Tibial nerve (tissue), 4 donors: ENCODE data around the gene ACTR1B. TPM values are rescaled to one million over a fixed set of nuclear protein-coding genes. Genes with fewer than 3 reads are reported as not detected.
"Not testable (repeated sequence)": the region's sequence is repeated elsewhere in the genome, so short reads cannot be mapped to it uniquely, and the experiment has no call there.

Experiments
- DNase-seq, 2 donors: peaks; one replicate each; pipeline ENCODE4 v3.0.0-alpha.2; 2019; ENCODE audit warnings: low spot score in 2 of 2
- H3K27ac ChIP-seq, 4 donors: fragments of 200-600 bp; sonication (generic) in 3 of 4; one replicate each; pipeline ENCODE4 v1.5.1; 2017 to 2019; ENCODE audit warnings: mild to moderate bottlenecking in 1 of 4
- H3K27me3 ChIP-seq, 2 donors: fragments of 200-600 bp; sonication (generic) in 1 of 2; one replicate each; pipeline versions ENCODE4 v1.5.1 to v1.6.0; 2017 to 2019
- H3K36me3 ChIP-seq, 3 donors: fragments of 200-600 bp; sonication (generic); one replicate each; pipeline ENCODE4 v1.5.1; 2018 to 2019
- H3K4me1 ChIP-seq, 4 donors: fragments of 200-600 bp; sonication (generic) in 3 of 4; one replicate each; pipeline ENCODE4 v1.5.1; 2017 to 2019
- H3K4me3 ChIP-seq, 4 donors: fragments of 200-600 bp; sonication (generic) in 3 of 4; one replicate each; pipeline ENCODE4 v1.5.1; 2017 to 2019; ENCODE audit warnings: mild to moderate bottlenecking in 1 of 4, moderate library complexity in 1 of 4
- H3K9me3 ChIP-seq, 4 donors: fragments of 200-600 bp; sonication (generic) in 3 of 4; one replicate each; pipeline ENCODE4 v1.5.1; 2017 to 2019
- EP300 ChIP-seq, 2 donors: sonication (generic); formaldehyde crosslinking; IDR thresholded peaks; one replicate each; pipeline ENCODE4 v1.6.1; 2017; ENCODE audit warnings: antibody characterized with exemption in 2 of 2, mild to moderate bottlenecking in 1 of 2
- POLR2A ChIP-seq, 2 donors: fragments of 450-650 bp; IDR thresholded peaks; one replicate each; pipeline ENCODE4 v1.6.1; 2017; ENCODE audit warnings: antibody characterized with exemption in 2 of 2, mild to moderate bottlenecking in 2 of 2, moderate library complexity in 2 of 2
- WGBS, 2 donors: methylation state at CpG; one replicate each; pipeline ENCODE4 v1.1.5; 2018; 5-methylcytosine and 5-hydroxymethylcytosine counted together
- total RNA-seq, 4 donors: library from RNA; depleted of rRNA; stranded (reverse); fragments of >200 nt; gene quantifications; one replicate each; pipeline ENCODE4 v1.1.0, GENCODE V29; 2016
- TF ChIP-seq, protein P1 (sequence below), 5 experiments: fragments of 200-600 bp in 3 of 5; fragments of 450-650 bp in 2 of 5; sonication (generic) in 3 of 5; IDR thresholded peaks; one replicate each; pipeline ENCODE4 v1.5.1; 2016 to 2019; ENCODE audit warnings: antibody characterized with exemption in 5 of 5, mild to moderate bottlenecking in 3 of 5, moderate library complexity in 2 of 5

The ACTR1B gene
- total RNA-seq, 4 donors from 2014 or later, result 65.1 to 109 (median 85.5) TPM

DNA sequence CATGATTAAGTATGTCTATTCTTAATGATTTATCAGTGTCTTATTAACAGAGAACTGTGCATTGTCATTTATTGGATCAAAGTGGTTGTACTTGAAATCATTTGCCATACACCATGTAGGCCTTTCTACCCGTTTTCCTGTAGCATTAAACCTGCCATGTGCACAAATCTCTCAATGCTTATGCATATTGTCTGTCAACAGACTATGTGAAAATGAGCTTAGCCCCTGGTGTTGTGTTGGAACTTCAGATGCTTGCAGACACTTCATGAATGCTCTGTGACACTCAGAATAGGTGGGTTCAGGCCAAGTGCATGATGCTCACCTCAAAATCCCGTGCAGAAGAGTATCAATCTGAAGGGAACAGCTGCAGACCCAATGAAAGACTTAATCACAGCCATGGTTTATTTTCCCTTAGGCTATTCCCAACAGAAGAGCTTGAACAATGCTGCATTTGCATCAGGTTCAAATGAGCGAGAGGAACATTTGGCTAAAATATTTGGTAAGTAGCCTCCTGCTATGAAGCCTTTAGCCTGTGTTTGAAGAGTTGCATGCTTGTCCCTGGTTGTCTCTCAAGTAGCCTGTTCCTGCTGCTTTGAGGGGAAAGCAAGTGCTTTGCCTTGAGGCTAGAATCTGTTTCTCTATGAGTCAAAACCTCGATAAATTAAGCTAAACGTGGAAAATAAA lies 11.7 kb upstream of the ACTR1B start:
- H3K36me3 ChIP-seq, result no peaks in the 10 kb centered on the region
- DNase-seq, result no peak
- no peaks in the 10 kb centered on the region for H3K4me1 ChIP-seq
- no peaks in the 10 kb centered on the region for H3K27me3 ChIP-seq
- TF ChIP-seq EP300 (IDR thresholded peaks at IDR 0.05) (no peak), POLR2A (IDR thresholded peaks at IDR 0.05) (no peak)
- TF ChIP-seq, protein P1, sequence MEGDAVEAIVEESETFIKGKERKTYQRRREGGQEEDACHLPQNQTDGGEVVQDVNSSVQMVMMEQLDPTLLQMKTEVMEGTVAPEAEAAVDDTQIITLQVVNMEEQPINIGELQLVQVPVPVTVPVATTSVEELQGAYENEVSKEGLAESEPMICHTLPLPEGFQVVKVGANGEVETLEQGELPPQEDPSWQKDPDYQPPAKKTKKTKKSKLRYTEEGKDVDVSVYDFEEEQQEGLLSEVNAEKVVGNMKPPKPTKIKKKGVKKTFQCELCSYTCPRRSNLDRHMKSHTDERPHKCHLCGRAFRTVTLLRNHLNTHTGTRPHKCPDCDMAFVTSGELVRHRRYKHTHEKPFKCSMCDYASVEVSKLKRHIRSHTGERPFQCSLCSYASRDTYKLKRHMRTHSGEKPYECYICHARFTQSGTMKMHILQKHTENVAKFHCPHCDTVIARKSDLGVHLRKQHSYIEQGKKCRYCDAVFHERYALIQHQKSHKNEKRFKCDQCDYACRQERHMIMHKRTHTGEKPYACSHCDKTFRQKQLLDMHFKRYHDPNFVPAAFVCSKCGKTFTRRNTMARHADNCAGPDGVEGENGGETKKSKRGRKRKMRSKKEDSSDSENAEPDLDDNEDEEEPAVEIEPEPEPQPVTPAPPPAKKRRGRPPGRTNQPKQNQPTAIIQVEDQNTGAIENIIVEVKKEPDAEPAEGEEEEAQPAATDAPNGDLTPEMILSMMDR (IDR thresholded peaks at IDR 0.05), result no peak
- no peak overlapping the region for H3K27ac ChIP-seq
- H3K4me3 ChIP-seq, result no peak overlapping the region
- 65 to 70% methylated on average over 5 of the region's 5 CpGs for WGBS, 2 donors
- peaks cover 0 to 6% (median 0%) of the 10 kb centered on the region in 4 donors for H3K9me3 ChIP-seq

DNA sequence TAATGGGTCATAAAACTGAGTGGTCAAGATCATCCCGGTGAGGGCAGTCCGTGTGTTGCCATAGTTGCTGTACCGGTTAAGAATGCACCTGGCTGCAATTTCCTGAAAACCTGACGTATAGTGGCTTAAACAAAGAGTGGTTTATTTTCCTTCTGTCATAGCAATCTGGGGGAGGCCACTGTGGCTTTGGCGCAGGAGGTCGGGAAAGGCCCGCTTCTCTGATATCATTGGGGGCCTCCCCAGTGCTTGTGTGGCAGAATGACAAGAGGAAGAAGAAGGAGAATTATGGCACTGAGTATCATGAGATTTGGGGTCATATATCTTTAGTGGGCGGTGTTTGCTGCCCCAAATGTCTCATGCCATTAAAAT lies 10.1 kb upstream of the ACTR1B start:
- no peak for DNase-seq
- Histone ChIP-seq H3K36me3 (no peaks in the 10 kb centered on the region), H3K27ac (no peak overlapping the region), H3K4me1 (no peaks in the 10 kb centered on the region), H3K9me3 (no peaks in the 10 kb centered on the region), H3K4me3 (no peak overlapping the region), H3K27me3 (no peaks in the 10 kb centered on the region)
- TF ChIP-seq POLR2A (IDR thresholded peaks at IDR 0.05) (no peak), EP300 (IDR thresholded peaks at IDR 0.05) (no peak)
- TF ChIP-seq, protein P1 (IDR thresholded peaks at IDR 0.05), result no peak
- 63 to 68% methylated on average over 8 of the region's 8 CpGs for WGBS, 2 donors

DNA sequence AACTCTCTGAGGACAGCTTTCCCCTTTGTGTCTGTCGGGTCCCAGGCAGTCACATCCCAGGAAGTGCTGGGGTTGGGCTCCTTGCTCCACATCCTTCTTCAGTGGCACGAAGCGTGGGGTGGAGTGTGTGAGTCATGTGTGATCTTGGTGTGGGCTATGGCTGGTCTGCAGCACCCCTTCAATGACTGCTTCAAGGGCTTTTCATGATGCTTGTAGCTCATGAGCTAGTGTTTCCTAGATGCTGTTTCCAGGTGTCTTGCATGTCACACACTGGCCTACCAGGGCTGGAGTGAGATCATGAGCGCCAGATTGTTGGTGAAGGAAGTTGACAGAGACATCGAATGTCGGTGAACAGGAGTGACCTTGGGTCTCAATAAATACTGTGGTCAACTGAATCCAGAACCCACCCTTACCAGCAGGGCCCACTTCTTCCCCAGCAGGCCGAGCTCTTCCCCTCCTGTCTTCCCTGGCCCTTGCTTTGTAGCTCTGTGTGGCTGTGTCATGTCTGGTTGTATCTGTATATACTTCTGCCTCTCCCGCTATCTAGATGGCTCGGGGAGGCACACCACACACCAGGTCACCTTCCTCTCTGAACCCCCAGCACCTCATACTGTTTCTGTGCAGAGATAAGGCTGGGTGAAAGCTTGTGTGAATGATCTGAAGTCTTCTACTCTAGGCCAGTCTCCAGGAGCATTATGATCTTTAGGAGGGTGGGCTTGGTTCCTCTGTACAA lies 9.5 kb upstream of the ACTR1B start:
- whole genome bisulfite sequencing, 2 donors, result 84 to 87% methylated on average over 9 of the region's 9 CpGs
- Histone ChIP-seq H3K27me3 (no peaks in the 10 kb centered on the region), H3K27ac (no peak overlapping the region), H3K9me3 (no peaks in the 10 kb centered on the region), H3K4me1 (no peaks in the 10 kb centered on the region), H3K4me3 (no peak overlapping the region), H3K36me3 (peaks cover 0 to 3% (median 0%) of the 10 kb centered on the region in 3 donors)
- TF ChIP-seq POLR2A (IDR thresholded peaks at IDR 0.05) (no peak), EP300 (IDR thresholded peaks at IDR 0.05) (no peak)
- TF ChIP-seq, protein P1 (IDR thresholded peaks at IDR 0.05), result no peak
- no peak for DNase-seq

GRCh38 chr2:97672606-97673140 lies 8.8 kb upstream of the ACTR1B start:
- not testable (repeated sequence) for H3K27me3 ChIP-seq, H3K9me3 ChIP-seq, H3K4me1 ChIP-seq, H3K27ac ChIP-seq, H3K4me3 ChIP-seq, H3K36me3 ChIP-seq, DNase-seq
- 73 to 77% methylated on average over 5 of the region's 6 CpGs for WGBS, 2 donors

- DNase-seq, result no peak
- H3K4me1 ChIP-seq, result no peaks in the 10 kb centered on the region
- H3K36me3 ChIP-seq, result peaks cover 0 to 4% (median 0%) of the 10 kb centered on the region in 3 donors
- no peak for TF ChIP-seq POLR2A (IDR thresholded peaks at IDR 0.05)
- TF ChIP-seq EP300 (IDR thresholded peaks at IDR 0.05), result no peak
- TF ChIP-seq, protein P1 (IDR thresholded peaks at IDR 0.05), result no peak
- H3K27ac ChIP-seq, result no peak overlapping the region
- WGBS, 2 donors, result 92 to 95% methylated on average over 7 of the region's 7 CpGs
- no peaks in the 10 kb centered on the region for H3K9me3 ChIP-seq
- H3K4me3 ChIP-seq, result no peak overlapping the region
- no peaks in the 10 kb centered on the region for H3K27me3 ChIP-seq
Measured at GRCh38 chr2:97671526-97671925, 7.7 kb upstream of the ACTR1B start.
